Liver (tissue), 9 donors: ENCODE measurements around the gene PLPPR5. TPM values are rescaled to one million over a fixed set of nuclear protein-coding genes. Genes with fewer than 3 reads are reported as not detected.

ENCODE experiments used
- DNase-seq: peaks from one replicate; pipeline ENCODE4 v3.0.0-alpha.2; 2017; ENCODE audit warnings: low spot score
- H3K27ac ChIP-seq, 2 donors: one replicate each; pipeline ENCODE4 v1.7.0; 2013; ENCODE audit warnings: inconsistent platforms in 2 of 2, low read length in 2 of 2, control low read depth in 1 of 2, low read depth in 1 of 2, mild to moderate bottlenecking in 1 of 2
- H3K27me3 ChIP-seq, 4 donors: one replicate each; pipeline versions ENCODE4 v1.6.1 to v1.7.0; 2013; ENCODE audit warnings: low read length in 3 of 4, inconsistent platforms in 1 of 4, mild to moderate bottlenecking in 1 of 4, moderate library complexity in 1 of 4; ENCODE audit not compliant: control insufficient read depth in 4 of 4, insufficient read depth in 4 of 4
- H3K36me3 ChIP-seq, 4 donors: one replicate each; pipeline versions ENCODE4 v1.6.1 to v1.7.0; 2013; ENCODE audit warnings: low read length in 3 of 4, mild to moderate bottlenecking in 3 of 4, low read depth in 1 of 4, moderate library complexity in 1 of 4; ENCODE audit not compliant: control insufficient read depth in 4 of 4, insufficient read depth in 3 of 4
- H3K4me1 ChIP-seq, 4 donors: one replicate each; pipeline versions ENCODE4 v1.6.1 to v1.7.0; 2013; ENCODE audit warnings: low read length in 3 of 4, mild to moderate bottlenecking in 3 of 4, moderate library complexity in 1 of 4; ENCODE audit not compliant: control insufficient read depth in 4 of 4, insufficient read depth in 4 of 4
- H3K4me3 ChIP-seq, 3 donors: one replicate each; pipeline versions ENCODE4 v1.6.1 to v1.7.0; 2013; ENCODE audit warnings: low read length in 3 of 3, control low read depth in 1 of 3, low read depth in 1 of 3, mild to moderate bottlenecking in 1 of 3
- H3K9ac ChIP-seq, 2 donors: one replicate each; pipeline ENCODE4 v1.7.0; 2013; ENCODE audit warnings: low read length in 2 of 2, mild to moderate bottlenecking in 2 of 2, moderate library complexity in 2 of 2, control low read depth in 1 of 2, low read depth in 1 of 2
- H3K9me3 ChIP-seq, 4 donors: one replicate each; pipeline versions ENCODE4 v1.6.1 to v1.7.0; 2013; ENCODE audit warnings: low read length in 3 of 4; ENCODE audit not compliant: control insufficient read depth in 4 of 4
- CTCF ChIP-seq: fragments of 150-350 bp; IDR thresholded peaks from 2 replicates; pipeline ENCODE4 v1.5.1; 2017; ENCODE audit warnings: improper control_type of control experiment, low read depth, low read length; ENCODE audit not compliant: missing input control
- EGR1 ChIP-seq, 2 donors: IDR thresholded peaks; 2 replicates each; pipeline ENCODE4 v1.6.1; 2016 to 2018; ENCODE audit warnings: antibody characterized with exemption in 2 of 2, low read depth in 2 of 2
- FOXA1 ChIP-seq: IDR thresholded peaks from 2 replicates; pipeline ENCODE4 v1.6.1; 2016; ENCODE audit warnings: antibody characterized with exemption
- GABPA ChIP-seq, 2 donors: IDR thresholded peaks in 1 of 2; conservative IDR thresholded peaks in 1 of 2; 2 replicates each; pipeline ENCODE4 v1.6.1; 2016; ENCODE audit warnings: antibody characterized with exemption in 2 of 2, mild to moderate bottlenecking in 1 of 2, moderate library complexity in 1 of 2
- HNF4A ChIP-seq, 2 donors: conservative IDR thresholded peaks; 2 replicates each; pipeline ENCODE4 v1.6.1; 2016; ENCODE audit warnings: antibody characterized with exemption in 2 of 2, mild to moderate bottlenecking in 2 of 2
- HNF4G ChIP-seq: IDR thresholded peaks from 2 replicates; pipeline ENCODE4 v1.6.1; 2016; ENCODE audit warnings: antibody characterized with exemption
- JUND ChIP-seq, 2 donors: IDR thresholded peaks; 2 replicates each; pipeline ENCODE4 v1.6.1; 2016; ENCODE audit warnings: antibody characterized with exemption in 2 of 2
- MAX ChIP-seq: IDR thresholded peaks from 2 replicates; pipeline ENCODE4 v1.6.1; 2016; ENCODE audit warnings: antibody characterized with exemption
- NR2F2 ChIP-seq: IDR thresholded peaks from 2 replicates; pipeline ENCODE4 v1.6.1; 2016; ENCODE audit warnings: antibody characterized with exemption
- RAD21 ChIP-seq, 2 donors: IDR thresholded peaks; 2 replicates each; pipeline ENCODE4 v1.6.1; 2016; ENCODE audit warnings: antibody characterized with exemption in 2 of 2, mild to moderate bottlenecking in 2 of 2
- REST ChIP-seq: IDR thresholded peaks from 2 replicates; pipeline ENCODE4 v1.6.1; 2016; ENCODE audit warnings: antibody characterized with exemption, mild to moderate bottlenecking
- RXRA ChIP-seq, 2 donors: IDR thresholded peaks; 2 replicates each; pipeline ENCODE4 v1.6.1; 2017 to 2018; ENCODE audit warnings: antibody characterized with exemption in 2 of 2, mild to moderate bottlenecking in 1 of 2
- SP1 ChIP-seq: IDR thresholded peaks from 2 replicates; pipeline ENCODE4 v1.6.1; 2018; ENCODE audit warnings: antibody characterized with exemption, mild to moderate bottlenecking
- TAF1 ChIP-seq: conservative IDR thresholded peaks from 2 replicates; pipeline ENCODE4 v1.6.1; 2016; ENCODE audit warnings: antibody characterized with exemption, mild to moderate bottlenecking
- YY1 ChIP-seq: IDR thresholded peaks from 2 replicates; pipeline ENCODE4 v1.6.1; 2016; ENCODE audit warnings: antibody characterized with exemption, mild to moderate bottlenecking
- WGBS: extraction: QIAGEN DNeasy Blood & Tissue Kit; methylation state at CpG from one replicate; pipeline ENCODE4 v1.1.7; 2013; 5-methylcytosine and 5-hydroxymethylcytosine counted together
- polyA plus RNA-seq, 2 donors: library from polyadenylated mRNA; stranded (reverse) in 1 of 2; unstranded in 1 of 2; fragments of 200-250 nt in 1 of 2; fragments of >200 nt in 1 of 2; fragmentation: Nextera tagmentation in 1 of 2; extraction: Ambion mirVana in 1 of 2; gene quantifications; one replicate each; pipeline versions ENCODE4 v1.2.1 to v1.2.3, GENCODE V29; 2013 to 2015
- total RNA-seq, 2 donors: library from RNA; depleted of rRNA; stranded (reverse); fragments of >200 nt; gene quantifications; one replicate each; pipeline ENCODE4 v1.2.3, GENCODE V29; 2014
- TF ChIP-seq, protein P1 (sequence below): IDR thresholded peaks from 2 replicates; pipeline ENCODE4 v1.6.1; 2016; ENCODE audit warnings: antibody characterized with exemption
- TF ChIP-seq, protein P2 (sequence below): IDR thresholded peaks from 2 replicates; pipeline ENCODE4 v1.6.1; 2016; ENCODE audit warnings: antibody characterized with exemption
- donor health status: healthy.
- donor health status: healthy.
- donor health status: healthy.
- donor health status: healthy.
- donor health status: healthy.

The PLPPR5 gene
- total and polyA plus RNA-seq, 4 donors = not detected

GRCh38 chr1:98965394-98965793, 39.3 kb downstream of the PLPPR5 start:
- 88% methylated on average over 3 of the region's 3 CpGs for WGBS
- no peaks in the 10 kb centered on the region for H3K36me3 ChIP-seq
- no peak overlapping the region for H3K9ac ChIP-seq
- no peak overlapping the region for H3K27ac ChIP-seq
- no peak overlapping the region for H3K4me3 ChIP-seq
- H3K4me1 ChIP-seq = no peaks in the 10 kb centered on the region
- no peaks in the 10 kb centered on the region for H3K27me3 ChIP-seq
- H3K9me3 ChIP-seq = no peaks in the 10 kb centered on the region
- no peak for TF ChIP-seq REST
- TF ChIP-seq, protein P1, sequence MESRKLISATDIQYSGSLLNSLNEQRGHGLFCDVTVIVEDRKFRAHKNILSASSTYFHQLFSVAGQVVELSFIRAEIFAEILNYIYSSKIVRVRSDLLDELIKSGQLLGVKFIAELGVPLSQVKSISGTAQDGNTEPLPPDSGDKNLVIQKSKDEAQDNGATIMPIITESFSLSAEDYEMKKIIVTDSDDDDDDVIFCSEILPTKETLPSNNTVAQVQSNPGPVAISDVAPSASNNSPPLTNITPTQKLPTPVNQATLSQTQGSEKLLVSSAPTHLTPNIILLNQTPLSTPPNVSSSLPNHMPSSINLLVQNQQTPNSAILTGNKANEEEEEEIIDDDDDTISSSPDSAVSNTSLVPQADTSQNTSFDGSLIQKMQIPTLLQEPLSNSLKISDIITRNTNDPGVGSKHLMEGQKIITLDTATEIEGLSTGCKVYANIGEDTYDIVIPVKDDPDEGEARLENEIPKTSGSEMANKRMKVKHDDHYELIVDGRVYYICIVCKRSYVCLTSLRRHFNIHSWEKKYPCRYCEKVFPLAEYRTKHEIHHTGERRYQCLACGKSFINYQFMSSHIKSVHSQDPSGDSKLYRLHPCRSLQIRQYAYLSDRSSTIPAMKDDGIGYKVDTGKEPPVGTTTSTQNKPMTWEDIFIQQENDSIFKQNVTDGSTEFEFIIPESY = no peak
- no peak for TF ChIP-seq HNF4A (conservative IDR thresholded peaks at IDR 0.05)
- TF ChIP-seq NR2F2 = no peak
- TF ChIP-seq GABPA (IDR thresholded peaks at IDR 0.05 in 1 of 2, conservative IDR thresholded peaks at IDR 0.05 in 1 of 2) = no peak
- TF ChIP-seq EGR1 (IDR thresholded peaks at IDR 0.05; ENCODE audit: low read depth in 2 of 2) = no peak
- TF ChIP-seq SP1 = no peak
- DNase-seq = no peak

GRCh38 chr1:98964198-98964597, 40.5 kb downstream of the PLPPR5 start:
- no peak overlapping the region for H3K27ac ChIP-seq
- no peak overlapping the region for H3K9ac ChIP-seq
- no peaks in the 10 kb centered on the region for H3K36me3 ChIP-seq
- DNase-seq = no peak
- H3K4me3 ChIP-seq = no peak overlapping the region
- no peaks in the 10 kb centered on the region for H3K27me3 ChIP-seq
- TF ChIP-seq FOXA1 = no peak
- no peak for TF ChIP-seq GABPA (IDR thresholded peaks at IDR 0.05 in 1 of 2, conservative IDR thresholded peaks at IDR 0.05 in 1 of 2)
- TF ChIP-seq RAD21 (IDR thresholded peaks at IDR 0.05) = no peak
- TF ChIP-seq RXRA (IDR thresholded peaks at IDR 0.05) = no peak
- TF ChIP-seq CTCF = no peak
- TF ChIP-seq TAF1 = no peak
- TF ChIP-seq HNF4G = no peak
- TF ChIP-seq HNF4A (conservative IDR thresholded peaks at IDR 0.05) = no peak
- TF ChIP-seq, protein P2, sequence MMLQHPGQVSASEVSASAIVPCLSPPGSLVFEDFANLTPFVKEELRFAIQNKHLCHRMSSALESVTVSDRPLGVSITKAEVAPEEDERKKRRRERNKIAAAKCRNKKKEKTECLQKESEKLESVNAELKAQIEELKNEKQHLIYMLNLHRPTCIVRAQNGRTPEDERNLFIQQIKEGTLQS = no peak
- TF ChIP-seq YY1 = no peak
- TF ChIP-seq SP1 = no peak
- TF ChIP-seq MAX = no peak
- TF ChIP-seq REST = no peak
- TF ChIP-seq NR2F2 = no peak
- TF ChIP-seq, protein P1 = no peak
- TF ChIP-seq JUND (IDR thresholded peaks at IDR 0.05) = no peak
- H3K9me3 ChIP-seq = no peaks in the 10 kb centered on the region
- 32% methylated on average over 4 of the region's 4 CpGs for WGBS
- H3K4me1 ChIP-seq = no peaks in the 10 kb centered on the region
